ENCODE data around the gene APOH.

GRCh38 chr17:66276328-66276937 is 47.2 kb upstream of the APOH start:
- TF ChIP-seq CHD2 (IDR thresholded peaks at IDR 0.05; ENCODE audit: low read length, partially characterized antibody) (no peak), MAX (IDR thresholded peaks at IDR 0.05; ENCODE audit: low read depth) (no peak), GABPA (IDR thresholded peaks at IDR 0.05; ENCODE audit: low read depth) (no peak)
- TF ChIP-seq, protein P1, sequence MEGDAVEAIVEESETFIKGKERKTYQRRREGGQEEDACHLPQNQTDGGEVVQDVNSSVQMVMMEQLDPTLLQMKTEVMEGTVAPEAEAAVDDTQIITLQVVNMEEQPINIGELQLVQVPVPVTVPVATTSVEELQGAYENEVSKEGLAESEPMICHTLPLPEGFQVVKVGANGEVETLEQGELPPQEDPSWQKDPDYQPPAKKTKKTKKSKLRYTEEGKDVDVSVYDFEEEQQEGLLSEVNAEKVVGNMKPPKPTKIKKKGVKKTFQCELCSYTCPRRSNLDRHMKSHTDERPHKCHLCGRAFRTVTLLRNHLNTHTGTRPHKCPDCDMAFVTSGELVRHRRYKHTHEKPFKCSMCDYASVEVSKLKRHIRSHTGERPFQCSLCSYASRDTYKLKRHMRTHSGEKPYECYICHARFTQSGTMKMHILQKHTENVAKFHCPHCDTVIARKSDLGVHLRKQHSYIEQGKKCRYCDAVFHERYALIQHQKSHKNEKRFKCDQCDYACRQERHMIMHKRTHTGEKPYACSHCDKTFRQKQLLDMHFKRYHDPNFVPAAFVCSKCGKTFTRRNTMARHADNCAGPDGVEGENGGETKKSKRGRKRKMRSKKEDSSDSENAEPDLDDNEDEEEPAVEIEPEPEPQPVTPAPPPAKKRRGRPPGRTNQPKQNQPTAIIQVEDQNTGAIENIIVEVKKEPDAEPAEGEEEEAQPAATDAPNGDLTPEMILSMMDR (IDR thresholded peaks at IDR 0.05), result no peak
- TF ChIP-seq, protein P2, sequence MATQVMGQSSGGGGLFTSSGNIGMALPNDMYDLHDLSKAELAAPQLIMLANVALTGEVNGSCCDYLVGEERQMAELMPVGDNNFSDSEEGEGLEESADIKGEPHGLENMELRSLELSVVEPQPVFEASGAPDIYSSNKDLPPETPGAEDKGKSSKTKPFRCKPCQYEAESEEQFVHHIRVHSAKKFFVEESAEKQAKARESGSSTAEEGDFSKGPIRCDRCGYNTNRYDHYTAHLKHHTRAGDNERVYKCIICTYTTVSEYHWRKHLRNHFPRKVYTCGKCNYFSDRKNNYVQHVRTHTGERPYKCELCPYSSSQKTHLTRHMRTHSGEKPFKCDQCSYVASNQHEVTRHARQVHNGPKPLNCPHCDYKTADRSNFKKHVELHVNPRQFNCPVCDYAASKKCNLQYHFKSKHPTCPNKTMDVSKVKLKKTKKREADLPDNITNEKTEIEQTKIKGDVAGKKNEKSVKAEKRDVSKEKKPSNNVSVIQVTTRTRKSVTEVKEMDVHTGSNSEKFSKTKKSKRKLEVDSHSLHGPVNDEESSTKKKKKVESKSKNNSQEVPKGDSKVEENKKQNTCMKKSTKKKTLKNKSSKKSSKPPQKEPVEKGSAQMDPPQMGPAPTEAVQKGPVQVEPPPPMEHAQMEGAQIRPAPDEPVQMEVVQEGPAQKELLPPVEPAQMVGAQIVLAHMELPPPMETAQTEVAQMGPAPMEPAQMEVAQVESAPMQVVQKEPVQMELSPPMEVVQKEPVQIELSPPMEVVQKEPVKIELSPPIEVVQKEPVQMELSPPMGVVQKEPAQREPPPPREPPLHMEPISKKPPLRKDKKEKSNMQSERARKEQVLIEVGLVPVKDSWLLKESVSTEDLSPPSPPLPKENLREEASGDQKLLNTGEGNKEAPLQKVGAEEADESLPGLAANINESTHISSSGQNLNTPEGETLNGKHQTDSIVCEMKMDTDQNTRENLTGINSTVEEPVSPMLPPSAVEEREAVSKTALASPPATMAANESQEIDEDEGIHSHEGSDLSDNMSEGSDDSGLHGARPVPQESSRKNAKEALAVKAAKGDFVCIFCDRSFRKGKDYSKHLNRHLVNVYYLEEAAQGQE (IDR thresholded peaks at IDR 0.05; ENCODE audit: low read depth, low read length), result no peak

All from SK-N-SH (cell line).